ENCODE measurements around the gene TRIM28.
"Not testable (repeated sequence)": the region's sequence is repeated elsewhere in the genome, so short reads cannot be mapped to it uniquely, and the experiment has no call there.

The TRIM28 gene

DNA sequence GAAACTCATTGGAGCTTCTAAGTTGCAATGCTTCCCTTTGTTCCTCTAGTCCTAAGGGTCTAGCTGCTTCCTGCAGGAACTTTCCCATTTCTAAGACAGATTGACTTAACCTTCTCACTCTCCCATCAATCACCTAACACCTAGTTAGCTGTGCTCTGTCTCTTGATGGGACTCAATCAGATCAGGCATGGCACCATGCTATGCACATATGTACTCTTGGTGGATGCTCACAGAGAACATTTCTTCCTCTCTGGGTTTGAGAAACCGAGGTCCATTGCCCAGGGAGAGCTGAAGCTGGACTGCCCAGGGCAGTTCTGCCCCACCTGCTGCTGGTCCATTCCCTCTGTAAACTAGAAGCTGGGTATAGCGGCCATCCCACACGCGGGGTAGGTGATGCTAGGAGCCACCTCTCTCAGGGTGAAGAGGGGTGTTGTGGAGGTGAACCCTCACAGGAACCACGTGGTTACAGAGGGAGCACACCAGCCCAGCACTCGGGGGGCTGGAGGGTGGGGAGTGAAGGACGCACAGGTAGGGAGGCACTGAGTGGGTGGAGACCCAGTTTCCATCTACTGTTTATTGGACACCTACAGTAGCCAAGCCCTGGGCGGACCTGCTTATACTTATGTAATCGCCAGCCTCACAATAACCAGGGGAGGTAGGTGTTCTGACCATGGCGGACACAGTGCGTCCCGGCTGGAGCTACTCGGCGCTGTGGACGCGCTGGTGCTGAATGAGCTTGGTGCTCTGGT lies 17.7 kb downstream of the TRIM28 start:
- DNase-seq = no peak

DNA sequence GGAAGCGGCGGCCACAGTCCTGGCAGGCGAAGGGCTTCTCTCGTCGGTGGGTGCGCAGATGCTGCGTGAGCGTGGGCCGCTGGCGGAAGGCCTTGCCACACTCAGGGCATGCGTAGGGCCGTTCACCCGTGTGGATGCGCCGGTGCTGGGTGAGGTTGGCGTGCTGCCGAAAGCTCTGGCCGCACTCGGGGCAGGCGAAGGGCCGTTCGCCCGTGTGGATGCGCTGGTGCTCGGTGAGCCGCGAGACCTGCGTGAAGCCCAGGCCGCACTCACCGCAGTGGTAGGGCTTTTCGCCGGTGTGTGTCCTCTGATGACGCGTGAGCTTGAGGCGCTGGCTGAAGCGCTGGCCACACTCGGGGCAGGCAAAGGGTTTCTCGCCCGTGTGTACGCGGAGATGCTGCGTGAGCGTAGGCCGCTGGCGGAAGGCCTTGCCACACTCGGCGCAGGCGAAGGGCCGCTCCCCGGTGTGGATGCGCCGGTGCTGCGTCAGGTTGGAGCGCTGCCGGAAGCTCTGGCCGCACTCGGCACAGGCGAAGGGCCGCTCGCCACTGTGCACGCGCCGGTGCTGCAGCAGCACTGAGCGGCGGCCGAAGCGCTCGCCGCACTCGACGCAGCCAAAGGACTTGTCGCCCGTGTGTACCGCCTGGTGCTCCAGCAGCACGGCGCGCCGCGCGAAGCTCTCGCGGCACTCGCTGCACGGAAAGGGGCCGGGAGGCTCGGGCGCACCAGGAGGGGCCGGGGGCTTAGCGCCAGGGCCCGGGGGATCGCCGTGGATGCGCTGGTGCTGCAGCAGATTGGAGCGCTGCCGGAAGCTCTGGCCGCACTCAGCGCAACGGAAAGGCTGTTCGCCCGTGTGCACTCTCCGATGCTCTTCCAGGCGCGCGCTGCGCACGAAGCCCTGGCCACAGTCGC lies 18.5 kb downstream of the TRIM28 start:
- no peak for DNase-seq

- DNase-seq = no peak
These were observed 19.2 kb downstream of the TRIM28 start for GRCh38 chr19:58563034-58563573.

GRCh38 chr19:58563823-58564222 lies 20.0 kb downstream of the TRIM28 start:
- DNase-seq = no peak

DNA sequence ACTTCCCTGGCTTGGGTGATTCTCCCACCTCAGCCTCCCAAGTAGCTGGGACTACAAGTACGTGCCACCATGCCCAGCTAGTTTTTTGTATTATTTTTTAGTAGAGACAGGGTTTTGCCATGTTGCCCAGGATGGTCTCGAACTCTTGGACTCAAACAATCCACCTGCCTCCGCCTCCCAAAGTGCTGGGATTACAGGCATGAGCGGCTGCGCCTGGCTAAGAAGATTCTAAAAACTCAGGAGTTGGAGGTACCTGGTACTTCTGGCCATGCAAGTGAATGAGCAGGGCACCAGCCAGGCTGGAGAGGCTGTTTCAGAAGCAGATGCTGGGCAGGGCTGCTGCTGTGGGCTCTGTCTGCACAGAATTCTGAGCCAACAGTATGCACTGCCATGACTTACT lies 23.1 kb downstream of the TRIM28 start:
- no peak for DNase-seq

DNA sequence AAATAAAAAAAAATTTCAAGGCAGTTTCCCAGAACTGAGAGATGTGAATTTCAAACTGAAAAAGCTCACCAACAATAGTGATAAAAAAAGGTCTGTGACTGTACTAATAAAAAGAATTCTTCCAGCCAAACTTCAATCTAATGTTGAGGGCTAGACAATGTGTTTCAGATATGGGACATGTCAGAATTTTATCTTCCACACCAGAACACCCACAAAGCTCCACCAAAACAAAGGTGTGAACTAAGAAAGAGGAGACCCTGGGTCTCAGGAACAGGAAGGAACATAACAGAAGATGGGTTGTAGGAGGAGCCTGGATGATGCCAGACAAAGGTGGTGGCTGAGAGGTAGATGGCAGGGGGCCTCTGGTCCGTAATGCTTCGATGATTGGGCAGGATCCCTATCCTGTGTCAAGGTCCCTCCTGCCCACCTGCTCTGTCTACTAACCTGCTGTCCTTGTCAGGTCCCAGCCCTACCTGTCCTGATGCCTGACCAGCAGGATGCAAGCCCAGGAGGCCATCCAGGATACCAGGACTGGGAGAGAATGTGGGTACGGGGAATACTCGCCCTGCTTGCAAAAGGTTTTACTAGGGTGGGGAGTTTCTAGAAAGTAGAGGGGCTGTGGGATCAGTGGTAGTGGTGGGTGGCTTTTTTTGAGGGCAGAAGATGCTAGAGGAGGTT lies 24.7 kb downstream of the TRIM28 start:
- no peak for DNase-seq

- DNase-seq = no peak
These were observed 25.5 kb downstream of the TRIM28 start for GRCh38 chr19:58569191-58569942.

GRCh38 chr19:58569943-58570670 lies 26.2 kb downstream of the TRIM28 start:
- DNase-seq = no peak

DNA sequence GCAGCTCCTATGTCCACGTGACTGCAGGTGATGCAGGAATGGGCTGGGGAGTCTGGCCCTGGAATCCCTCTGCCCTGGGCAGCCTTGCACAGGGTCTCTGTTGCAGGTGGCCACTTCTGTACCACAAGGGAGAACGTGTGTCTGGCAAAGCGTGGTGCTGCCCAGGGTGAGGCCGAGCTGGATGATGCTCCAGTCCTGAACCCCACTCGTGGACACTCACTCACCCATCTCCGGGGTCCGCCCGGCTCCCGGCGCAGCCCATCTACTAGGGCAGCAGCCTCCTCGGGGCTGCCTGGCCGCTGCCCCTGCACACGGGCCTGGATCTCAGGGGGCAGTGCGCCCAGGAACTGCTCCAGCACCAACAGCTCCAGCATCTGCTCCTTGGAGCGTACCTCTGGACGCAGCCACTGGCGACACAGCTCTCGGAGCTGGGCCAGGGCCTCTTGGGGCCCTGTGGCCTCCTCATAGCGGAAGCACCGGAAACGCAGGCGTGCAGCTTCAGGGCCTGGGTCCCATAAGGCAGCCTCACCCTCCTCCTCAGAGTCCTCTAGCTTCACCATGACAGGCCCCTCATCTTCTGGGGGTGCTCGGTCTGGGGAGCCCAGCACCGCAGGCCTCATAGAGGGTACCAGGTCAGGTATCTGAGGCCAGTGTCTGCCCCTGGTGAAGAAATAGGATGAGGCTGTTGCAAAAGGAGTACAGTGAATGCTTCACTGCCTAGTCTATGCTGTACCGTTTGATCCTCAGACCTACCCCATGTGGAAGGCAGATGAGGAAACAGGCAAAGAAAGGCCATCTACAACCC lies 27.1 kb downstream of the TRIM28 start:
- no peak for DNase-seq

- DNase-seq = no peak
These were observed 27.7 kb downstream of the TRIM28 start for GRCh38 chr19:58571575-58571947.

GRCh38 chr19:58572026-58572817 lies 28.4 kb downstream of the TRIM28 start:
- DNase-seq = no peak

DNA sequence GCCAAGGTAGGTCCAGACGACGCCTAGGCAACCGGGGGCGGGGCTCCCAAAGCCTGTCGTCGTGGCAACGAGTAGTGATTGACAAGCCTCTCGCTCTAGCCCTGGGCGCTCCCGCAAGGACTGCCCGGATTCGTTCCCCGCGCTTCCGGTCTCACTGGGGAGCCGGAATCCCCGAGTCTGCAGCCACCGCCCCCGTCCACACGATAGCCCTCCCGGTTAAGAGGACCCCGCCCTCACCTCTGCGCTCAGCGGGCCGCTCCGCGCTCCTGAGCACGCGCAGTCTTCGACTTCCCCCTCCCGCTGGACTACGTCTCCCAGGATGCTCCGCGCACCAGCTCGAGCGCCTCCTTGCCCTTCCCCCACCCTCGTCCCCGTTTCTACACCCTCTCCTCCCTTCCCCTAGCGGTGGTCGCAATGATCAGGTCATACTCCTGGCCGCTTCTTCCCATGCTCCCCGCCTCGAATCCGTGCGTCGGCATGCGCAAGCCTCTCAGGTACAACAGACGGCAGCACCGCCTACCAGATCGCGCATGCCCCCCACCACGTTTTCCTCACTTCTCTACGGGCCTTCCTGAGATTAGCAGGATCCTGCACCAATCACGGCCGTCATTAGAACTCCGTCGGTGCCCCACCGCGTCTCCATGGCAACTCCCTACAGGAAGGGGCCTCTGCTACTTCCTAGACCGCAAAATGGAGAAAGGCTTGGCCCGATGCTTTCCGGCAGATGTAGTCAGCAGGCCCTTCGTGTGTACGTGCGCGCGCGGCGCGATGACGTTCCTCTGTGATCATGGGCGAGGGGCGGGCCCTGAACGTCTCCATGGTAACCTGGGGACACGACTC lies 29.2 kb downstream of the TRIM28 start, which contains the start of gene MZF1:
Gene MZF1, minus strand, starts transcription at position 518 of the 840 bp plus-strand sequence. CDS start 1,946 bp downstream, outside the sequence.
- no peak for DNase-seq

GRCh38 chr19:58573658-58574164 lies 29.8 kb downstream of the TRIM28 start:
- no peak for DNase-seq

GRCh38 chr19:58575183-58576041 lies 31.5 kb downstream of the TRIM28 start:
- no peak for DNase-seq

- DNase-seq = not testable (repeated sequence)
These were observed 33.7 kb downstream of the TRIM28 start for GRCh38 chr19:58577581-58577980.

DNA sequence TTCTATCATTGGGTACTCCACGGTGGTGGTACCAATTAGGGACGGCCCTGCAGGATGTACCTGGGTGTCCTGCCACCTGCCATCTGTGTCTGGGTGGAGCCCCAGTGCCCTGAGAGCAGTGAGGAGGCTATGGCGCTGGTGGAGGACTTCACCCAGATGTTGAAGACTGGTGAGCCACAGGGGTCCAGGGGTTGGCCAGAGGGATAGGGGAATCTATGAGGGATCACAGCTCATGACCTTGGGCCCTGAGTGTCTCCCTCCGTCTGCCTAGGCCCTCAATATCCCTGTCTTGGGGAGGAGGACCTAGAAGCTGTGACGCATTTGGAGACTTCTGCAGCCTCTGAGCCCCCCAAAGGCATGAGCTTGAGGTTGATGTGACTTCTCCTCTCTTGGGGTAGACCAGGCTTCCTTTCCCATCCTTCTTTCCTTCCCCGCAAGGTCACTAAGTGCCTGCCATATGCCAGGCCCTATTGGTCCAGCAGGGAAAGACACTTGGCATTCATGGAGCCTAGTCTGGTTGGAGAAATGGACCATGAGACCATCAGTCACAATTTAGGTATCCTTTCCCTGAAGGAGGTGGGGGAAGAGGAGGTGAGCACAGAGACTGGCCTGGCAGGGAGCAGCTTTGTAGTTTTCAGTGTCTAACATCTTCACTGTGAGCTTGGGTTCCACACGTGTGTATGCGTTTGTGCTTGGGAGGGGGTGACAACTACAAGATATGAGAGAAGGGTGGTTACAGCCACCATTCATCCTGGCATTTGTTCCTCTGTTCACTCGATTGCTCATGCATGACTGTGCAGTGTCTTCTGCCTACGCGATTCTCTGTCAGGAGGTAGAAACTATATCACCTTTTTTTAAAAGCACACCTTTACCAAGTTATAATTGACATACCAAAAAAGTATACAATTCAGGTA lies 34.4 kb downstream of the TRIM28 start:
- DNase-seq = no peak
